Raji (cell line): ENCODE results near the gene FAM78A.
A peak's percentile ranks its signal among the peaks of the same experiment; 100 is the strongest.

Source experiments
- POLR2A ChIP-seq: IDR thresholded peaks from 2 replicates; pipeline ENCODE4 v1.6.1; 2011; ENCODE audit warnings: low read depth, low read length, control low read depth; ENCODE audit not compliant: insufficient read depth

The FAM78A gene

DNA sequence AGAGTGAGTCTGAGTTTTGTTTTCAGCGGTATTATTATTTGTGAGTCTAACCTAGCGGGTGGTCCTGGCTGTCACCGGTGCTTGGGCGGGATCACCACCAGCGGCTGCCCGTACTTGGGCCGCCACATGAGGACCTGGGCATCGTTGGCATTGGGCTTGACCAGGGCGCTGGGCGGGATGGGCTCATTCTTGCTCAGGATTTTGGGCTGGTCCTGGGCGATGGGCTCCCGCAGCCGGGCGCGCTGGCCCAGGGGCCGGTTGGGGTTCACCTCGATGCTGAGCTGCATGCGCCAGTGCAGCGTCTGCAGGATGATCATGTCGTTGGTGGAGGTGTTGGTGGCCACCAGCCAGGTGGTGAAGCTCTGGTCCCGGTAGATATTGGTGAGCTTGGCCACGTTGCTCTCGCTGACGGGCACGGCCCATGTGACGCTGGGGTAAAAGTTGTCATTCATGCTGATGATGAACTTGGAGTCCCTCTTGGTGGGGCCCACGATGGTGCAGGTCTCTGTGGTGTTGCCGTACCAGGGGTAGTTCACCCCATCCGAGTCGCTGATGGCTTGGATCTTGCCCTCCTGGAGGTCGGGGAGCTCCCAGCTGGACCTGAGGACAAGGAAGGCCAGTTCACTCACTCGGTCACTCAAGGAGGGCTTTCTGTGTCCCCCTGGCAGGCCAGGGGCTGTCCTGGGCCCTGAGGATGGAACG lies 15.4 kb downstream of the FAM78A start:
- TF ChIP-seq POLR2A = no peak

DNA sequence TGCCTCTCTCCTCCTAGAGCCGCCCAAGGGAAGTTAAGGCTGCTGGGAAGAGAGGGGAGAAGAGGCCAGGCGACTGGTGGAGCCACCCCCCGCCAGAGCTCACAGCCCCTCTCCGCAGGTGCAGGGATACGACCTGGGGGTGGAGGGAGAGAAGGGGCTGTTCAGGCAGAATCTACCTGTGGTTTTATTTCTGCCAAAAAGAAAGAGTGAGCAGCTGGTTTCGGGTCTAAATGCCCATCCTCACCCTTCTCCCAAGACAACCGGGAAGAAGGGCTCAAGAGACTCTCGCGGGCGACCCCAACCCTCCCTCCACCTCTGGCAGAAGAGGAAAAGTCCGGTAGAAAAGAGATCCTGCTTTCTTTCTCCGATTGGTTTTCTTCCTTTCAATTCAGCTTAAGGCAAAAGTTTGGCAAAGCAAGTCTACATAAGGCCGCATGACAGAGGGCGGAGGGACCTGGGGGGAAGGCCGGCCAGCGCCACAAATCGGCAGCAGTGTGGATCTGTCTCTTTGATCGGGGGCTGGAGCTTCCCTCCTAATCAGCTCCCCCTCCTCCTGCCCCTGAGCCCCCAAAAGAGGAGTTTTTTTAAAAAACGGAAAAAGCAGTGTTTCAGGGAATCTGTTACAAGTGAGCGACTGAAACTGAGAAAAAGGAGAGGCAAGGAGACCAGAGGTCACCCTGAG lies 16.3 kb downstream of the FAM78A start:
- TF ChIP-seq POLR2A = no peak

DNA sequence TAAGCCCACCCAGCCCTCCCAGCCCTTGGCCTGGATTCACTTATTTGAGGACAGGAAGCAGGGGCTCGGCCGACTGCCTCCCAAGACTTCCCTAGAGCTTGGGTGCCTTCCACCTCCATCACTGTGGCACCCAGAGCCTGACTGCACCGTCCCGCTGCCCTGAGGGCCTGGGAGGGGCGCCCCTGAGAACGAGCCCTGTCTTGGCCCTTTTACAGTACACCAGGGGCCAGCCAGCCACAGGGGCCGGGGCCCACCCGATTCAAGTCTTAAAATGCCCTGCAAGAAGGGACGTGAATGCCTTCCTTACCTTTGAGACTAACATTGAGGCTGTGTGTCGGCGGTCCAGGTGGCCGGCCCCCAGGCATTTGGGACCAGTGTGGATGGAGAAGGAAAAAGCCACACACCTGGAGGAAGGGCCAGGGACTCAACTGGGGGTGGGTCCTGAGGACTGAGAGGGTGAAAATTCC lies 16.8 kb downstream of the FAM78A start:
- TF ChIP-seq POLR2A = no peak

DNA sequence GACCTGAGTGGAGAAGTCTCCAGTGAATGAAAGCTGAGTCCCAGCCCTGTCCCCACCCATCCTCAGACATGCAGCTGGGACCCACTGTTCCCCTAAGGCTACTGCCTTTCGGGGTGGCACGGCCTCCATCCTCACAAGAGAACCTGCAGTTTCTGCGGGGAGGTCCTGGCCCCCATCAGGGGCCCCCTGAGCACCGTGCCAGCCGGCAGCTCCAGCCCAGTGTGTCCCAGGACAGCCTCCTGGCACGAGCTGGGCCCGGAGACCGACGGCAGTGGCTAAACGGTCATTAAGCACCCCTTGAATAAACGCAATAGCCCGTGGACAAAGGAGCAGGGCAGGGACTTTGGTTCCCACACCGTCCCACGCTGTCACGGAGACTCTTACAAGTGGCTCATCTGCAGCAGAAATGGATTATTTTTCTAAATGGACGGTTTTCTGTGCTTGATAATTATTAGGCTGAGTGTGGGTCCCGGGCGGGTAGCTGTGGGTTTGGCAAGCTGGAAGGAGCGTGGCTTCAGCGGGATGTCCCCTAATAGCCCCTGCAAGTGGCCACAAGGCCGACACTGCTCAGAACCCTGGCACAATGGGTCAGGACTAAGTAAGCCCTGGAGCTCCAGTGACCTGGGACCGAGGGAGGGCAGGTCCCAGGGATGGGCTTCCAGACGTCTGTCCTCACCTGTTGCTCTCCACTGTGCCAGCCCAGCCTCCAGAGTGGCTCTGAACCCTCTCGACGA lies 17.4 kb downstream of the FAM78A start:
- TF ChIP-seq POLR2A = no peak

DNA sequence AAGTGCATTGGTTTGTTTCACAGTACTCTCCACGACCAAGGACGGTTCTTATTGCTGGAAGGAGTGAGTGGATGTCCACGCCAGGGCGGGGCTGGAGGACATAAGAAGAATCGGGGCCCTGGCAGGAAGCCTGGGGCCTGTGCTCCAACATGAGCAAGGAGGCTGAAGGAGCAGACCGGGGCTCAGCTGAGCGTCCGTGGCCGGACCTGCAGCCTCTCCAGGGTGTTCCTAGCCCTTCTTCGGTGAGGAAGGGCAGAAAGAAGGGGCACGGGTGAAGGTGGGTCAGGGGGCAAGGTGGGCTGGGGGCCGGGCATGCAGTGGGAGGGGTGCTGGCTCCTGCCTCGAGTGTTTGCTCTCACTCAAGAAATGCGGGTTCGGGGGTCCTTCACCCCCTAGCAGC lies 18.1 kb downstream of the FAM78A start:
- TF ChIP-seq POLR2A = no peak

DNA sequence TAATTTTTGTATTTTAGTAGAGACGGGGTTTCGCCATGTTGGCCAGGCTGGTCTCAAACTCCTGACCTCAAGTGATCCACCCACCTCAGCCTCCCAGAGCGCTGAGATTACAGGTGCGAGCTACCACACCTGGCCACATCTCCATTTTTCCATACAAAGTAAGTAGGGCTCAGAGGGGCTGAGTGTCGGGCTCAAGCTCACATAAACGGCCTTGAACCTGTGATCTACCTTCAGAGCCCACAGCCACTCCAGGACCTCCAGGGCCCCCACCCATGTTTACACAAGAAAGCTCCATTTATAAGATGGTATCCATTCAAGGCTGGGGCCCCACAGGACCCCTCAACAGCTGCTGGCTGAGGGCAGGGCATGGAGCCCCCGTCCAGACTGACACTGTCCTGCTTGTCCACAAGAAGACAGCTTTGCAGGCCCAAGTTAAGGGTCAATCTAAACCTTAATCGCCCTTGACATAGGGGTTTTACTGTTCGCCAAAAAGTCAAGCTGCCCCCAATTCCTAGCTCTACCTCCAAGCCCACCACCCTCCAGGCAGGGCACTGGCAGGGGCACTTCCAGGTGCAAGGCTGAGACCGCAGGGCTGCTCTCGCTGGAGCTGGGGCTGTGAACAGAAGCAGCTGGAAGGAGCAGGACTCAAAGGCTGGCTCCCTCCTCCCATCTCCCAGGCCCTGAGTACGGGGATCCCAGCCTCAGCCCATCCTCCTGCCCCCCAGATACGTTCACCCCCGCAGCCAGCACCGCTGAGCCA lies 18.9 kb downstream of the FAM78A start:
- no peak for TF ChIP-seq POLR2A

DNA sequence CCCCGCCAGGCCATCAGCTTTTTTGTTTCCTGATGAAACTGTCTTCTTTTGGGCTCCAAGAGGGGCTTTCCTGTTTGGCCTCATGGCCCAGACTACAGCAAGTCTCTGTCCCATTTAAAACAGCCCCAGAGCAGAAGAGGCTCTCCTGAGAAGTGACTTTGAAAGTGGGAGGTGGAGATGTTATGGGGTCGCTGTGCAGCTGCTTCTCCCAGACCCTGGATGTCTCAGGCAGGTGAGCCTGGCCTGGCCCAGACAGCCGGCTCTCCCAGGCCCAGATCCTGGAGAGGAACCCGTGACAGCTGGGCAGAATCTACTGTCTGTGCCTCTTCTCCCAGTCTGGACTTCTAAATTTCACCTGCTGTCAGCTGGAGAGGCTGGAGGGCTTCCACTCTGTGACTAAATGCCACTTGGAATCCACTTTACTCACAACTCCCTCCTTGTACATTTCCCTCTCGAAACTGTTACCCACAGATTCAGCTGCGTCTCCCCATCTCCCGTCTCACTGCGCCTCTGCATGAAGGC lies 20.6 kb downstream of the FAM78A start:
- TF ChIP-seq POLR2A = no peak

DNA sequence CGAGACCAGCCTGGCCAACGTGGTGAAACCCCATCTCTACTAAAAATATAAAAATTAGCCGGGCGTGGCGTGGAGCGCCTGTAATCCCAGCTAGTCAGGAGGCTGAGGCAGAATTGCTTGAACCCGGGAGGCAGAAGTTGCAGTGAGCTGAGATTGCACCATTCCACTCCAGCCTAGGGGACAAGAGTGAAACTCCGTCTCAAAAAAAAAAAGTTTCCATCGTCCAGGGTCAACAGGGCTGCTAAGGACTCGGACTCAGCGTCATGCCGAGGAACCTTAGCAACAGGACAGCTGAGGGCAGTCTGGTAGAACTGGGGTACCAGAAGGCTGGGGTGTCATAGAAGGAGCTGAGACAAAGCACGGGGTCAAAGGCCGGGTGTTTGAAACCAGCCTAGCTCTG lies 21.7 kb downstream of the FAM78A start:
- TF ChIP-seq POLR2A = no peak

DNA sequence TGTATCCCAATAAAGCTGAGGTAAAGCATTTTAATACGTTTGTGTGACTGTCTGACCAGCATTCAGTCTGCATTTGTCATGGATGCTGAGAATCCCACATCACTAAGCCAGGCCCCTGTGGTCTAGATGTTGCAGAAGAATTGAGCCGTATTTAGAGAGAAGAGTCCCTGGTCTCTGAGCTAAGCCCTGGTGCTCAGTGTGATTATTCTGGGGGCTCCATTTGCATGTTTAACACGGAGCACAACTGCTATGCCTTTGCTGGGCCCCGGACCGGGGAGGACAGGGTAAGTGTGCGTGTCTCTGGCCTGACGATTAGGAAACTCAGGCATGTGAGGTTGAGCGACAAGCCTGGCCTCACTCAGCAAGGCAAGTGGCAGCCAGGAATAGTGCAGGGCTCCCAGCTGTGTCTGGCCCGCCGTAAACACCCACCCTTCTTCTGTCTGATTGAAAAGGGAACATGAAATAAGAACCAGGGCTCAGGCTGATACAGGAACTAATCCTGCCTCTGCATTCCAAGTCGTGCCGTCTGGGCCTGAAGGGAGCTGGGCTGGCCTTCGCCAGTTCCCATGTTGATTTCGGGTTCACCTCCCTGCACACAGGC lies 22.3 kb downstream of the FAM78A start:
- 0 out of 2 replicates have a peak, but pooled peaks have one; percentile 7 for TF ChIP-seq POLR2A

DNA sequence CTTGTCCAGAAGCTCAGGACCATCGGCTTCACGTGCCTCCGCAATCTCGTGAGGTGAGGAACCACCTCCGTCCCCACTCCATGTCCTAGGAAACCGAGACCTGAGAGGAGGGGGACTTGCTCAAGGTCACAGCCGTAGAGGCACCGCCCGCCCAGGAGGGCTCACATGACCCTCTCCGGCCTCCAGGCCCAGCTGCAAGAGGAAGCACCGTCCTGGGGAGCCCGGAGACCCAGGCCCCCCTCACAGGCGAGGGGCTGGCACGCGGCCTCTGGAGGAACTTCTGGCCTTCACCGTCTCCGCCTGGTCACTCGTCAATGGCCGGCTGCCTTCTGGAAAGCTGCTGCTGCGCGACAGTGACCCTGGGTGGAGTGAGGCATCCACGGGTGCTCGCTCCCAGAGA lies 24.2 kb downstream of the FAM78A start:
- TF ChIP-seq POLR2A = no peak

DNA sequence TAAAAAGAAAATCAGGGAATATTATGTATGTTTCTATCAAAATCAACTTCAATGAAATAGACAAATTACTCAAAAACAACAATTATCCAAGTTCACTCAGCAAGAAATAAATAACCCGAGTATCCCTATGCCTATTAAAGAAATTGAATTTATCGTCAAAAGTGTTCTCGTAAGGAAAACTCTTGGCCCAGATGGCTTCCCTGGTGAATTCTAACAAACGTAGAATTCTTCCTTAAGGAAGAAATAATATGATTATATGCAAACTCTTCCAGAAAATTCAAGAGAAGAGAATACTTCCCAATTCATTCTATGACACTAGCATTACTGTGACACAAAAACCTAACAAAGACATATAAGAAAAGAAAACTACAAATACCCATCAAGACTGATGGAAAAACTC lies 29.7 kb downstream of the FAM78A start:
- no peak for TF ChIP-seq POLR2A

DNA sequence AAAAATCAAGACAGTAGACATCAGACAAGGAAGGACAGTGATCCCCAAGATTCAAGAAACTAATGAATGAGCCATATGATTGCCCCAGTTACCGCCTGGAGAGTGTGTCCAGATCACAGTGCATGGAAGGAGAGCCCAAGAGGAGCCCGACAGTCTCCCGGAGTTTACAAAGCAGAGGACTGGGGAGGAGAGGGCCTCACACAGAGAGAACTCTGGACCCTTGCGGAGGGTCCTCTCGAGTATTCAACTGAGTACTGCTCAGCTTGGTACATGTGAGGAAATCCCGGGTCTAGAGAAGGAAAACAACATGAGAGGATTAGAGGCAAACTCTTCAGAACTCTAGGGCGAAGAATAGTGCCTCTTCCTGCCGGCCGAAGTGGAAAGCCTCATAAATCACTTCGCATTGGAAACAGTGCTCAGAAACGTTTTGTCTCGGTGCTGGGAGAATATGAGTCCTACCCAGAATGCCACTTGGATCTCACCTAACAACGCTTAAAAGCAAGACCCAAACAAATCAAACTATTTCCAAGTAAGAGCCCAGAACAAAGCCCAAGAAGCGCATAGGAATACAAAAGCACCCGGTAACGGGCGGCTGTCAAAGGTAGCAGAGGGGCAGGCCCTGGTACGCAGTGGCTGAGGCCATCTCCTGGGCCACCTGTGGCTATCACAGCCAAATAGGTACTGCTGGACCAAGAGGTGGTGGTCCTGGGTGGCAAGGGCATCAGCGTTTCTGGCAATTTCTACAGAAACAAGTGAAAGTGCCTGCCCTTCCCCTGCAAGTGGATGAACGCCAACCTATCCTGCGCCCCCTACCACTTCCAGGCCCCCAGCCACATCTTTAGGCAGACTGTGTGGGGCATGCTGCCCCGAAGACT lies 36.0 kb downstream of the FAM78A start:
- no peak for TF ChIP-seq POLR2A

DNA sequence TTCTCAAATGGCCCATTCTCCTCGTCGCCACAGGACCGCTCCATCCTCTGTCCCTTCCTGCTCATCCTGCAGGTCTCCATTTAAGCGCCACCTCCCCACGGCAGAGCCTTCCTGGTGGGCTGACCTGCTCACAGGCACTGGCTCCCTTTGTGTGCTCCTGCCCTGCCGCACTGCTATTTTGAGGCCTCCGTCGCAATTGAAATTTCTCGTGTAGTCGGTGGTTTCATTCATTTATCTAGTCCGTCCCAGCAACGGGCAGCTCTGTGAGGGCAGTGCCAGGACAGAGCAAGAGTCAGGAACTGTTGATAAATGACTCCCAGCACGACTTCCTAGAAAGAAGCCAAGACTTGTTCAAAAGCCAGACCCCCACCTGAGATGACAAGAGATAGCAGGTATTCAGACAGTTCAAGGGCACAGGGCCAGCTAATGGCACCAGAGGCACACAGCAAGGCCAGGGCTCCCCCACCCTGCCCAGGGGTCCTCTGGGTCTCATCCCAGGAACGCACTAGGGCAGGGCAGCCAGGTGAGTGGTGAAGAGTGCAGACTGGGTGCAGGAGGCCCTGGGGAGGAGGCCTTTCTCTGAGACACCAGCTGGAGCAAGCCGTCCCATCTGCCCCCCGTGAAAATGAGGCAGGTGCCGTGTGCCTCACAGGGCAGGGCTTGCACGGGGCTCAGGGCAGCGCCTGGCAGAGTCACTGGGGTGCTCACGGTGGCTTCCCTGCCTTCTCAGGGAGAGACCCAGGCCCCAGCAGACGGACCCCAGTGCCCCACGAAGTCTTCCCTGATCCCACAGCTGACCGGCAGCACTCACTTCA lies 36.9 kb downstream of the FAM78A start:
- TF ChIP-seq POLR2A = no peak
